GM18519 (cell line): ENCODE data around the gene TSTD1.
"Not testable (repeated sequence)": the region's sequence is repeated elsewhere in the genome, so short reads cannot be mapped to it uniquely, and the experiment has no call there.

Experiments used
- ATAC-seq: cut with Tn5 transposase; IDR thresholded peaks from one replicate; pipeline ENCODE4 v1.9.1; 2021; ENCODE audit warnings: mild to moderate bottlenecking, moderate library complexity; ENCODE audit not compliant: unreplicated experiment, low FRiP score

TSTD1 gene

GRCh38 chr1:161013131-161013487 lies 25.7 kb downstream of the TSTD1 start:
- ATAC-seq, result no peak

GRCh38 chr1:161012420-161012819 lies 26.3 kb downstream of the TSTD1 start:
- ATAC-seq, result no peak

GRCh38 chr1:161009602-161010211 lies 29.1 kb downstream of the TSTD1 start:
- no peak for ATAC-seq

GRCh38 chr1:161008869-161009510 lies 29.8 kb downstream of the TSTD1 start:
- no peak for ATAC-seq

GRCh38 chr1:161007369-161007768 lies 31.4 kb downstream of the TSTD1 start:
- ATAC-seq, result no peak

GRCh38 chr1:161006563-161006962 lies 32.2 kb downstream of the TSTD1 start:
- ATAC-seq, result no peak

GRCh38 chr1:161001525-161001924 lies 37.2 kb downstream of the TSTD1 start:
- ATAC-seq, result no peak

- no peak for ATAC-seq
Observed at GRCh38 chr1:161000736-161001480, 37.9 kb downstream of the TSTD1 start.

- ATAC-seq, result no peak
Observed at GRCh38 chr1:160999376-160999775, 39.4 kb downstream of the TSTD1 start.

- no peak for ATAC-seq
Observed at GRCh38 chr1:160997323-160998038, 41.3 kb downstream of the TSTD1 start.

GRCh38 chr1:160996178-160996577 lies 42.6 kb downstream of the TSTD1 start:
- no peak for ATAC-seq

- ATAC-seq, result no peak
Observed at GRCh38 chr1:160993544-160994193, 45.1 kb downstream of the TSTD1 start.

GRCh38 chr1:160992036-160992435 lies 46.7 kb downstream of the TSTD1 start:
- not testable (repeated sequence) for ATAC-seq
